ENCODE data around the gene EYS.
"Not testable (repeated sequence)": the region's sequence is repeated elsewhere in the genome, so short reads cannot be mapped to it uniquely, and the experiment has no call there.

EYS gene

GRCh38 chr6:65064844-65065243 lies 642.2 kb downstream of the EYS start:
- no peak for DNase-seq

- no peak for DNase-seq
These were observed 647.5 kb downstream of the EYS start for GRCh38 chr6:65059568-65059967.

- no peak for DNase-seq
These were observed 651.5 kb downstream of the EYS start for GRCh38 chr6:65055545-65055944.

GRCh38 chr6:65052626-65053025 lies 654.4 kb downstream of the EYS start:
- no peak for DNase-seq

- no peak for DNase-seq
These were observed 661.2 kb downstream of the EYS start for GRCh38 chr6:65045801-65046200.

- no peak for DNase-seq
These were observed 693.0 kb downstream of the EYS start for GRCh38 chr6:65014006-65014405.

- DNase-seq: no peak
These were observed 700.2 kb downstream of the EYS start for GRCh38 chr6:65006788-65007187.

- DNase-seq: no peak
These were observed 702.7 kb downstream of the EYS start for GRCh38 chr6:65004283-65004682.

GRCh38 chr6:65002882-65003281 lies 704.1 kb downstream of the EYS start:
- DNase-seq: not testable (repeated sequence)

GRCh38 chr6:65000815-65001214 lies 706.2 kb downstream of the EYS start:
- no peak for DNase-seq

GRCh38 chr6:64998204-64998603 lies 708.8 kb downstream of the EYS start:
- no peak for DNase-seq

- DNase-seq: no peak
These were observed 710.7 kb downstream of the EYS start for GRCh38 chr6:64996301-64996700.

- DNase-seq: no peak
These were observed 716.2 kb downstream of the EYS start for GRCh38 chr6:64990652-64991304.

GRCh38 chr6:64988148-64988547 lies 718.9 kb downstream of the EYS start:
- no peak for DNase-seq

- DNase-seq: no peak
These were observed 720.0 kb downstream of the EYS start for GRCh38 chr6:64987066-64987465.

- DNase-seq: no peak
These were observed 721.3 kb downstream of the EYS start for GRCh38 chr6:64985726-64986125.

- DNase-seq: no peak
These were observed 722.1 kb downstream of the EYS start for GRCh38 chr6:64984948-64985347.

GRCh38 chr6:64983089-64983488 lies 723.9 kb downstream of the EYS start:
- DNase-seq: no peak

GRCh38 chr6:64973142-64973541 lies 733.9 kb downstream of the EYS start:
- DNase-seq: no peak

- no peak for DNase-seq
These were observed 737.9 kb downstream of the EYS start for GRCh38 chr6:64969139-64969538.

GRCh38 chr6:64955435-64955848 lies 751.6 kb downstream of the EYS start:
- no peak for DNase-seq

- no peak for DNase-seq
These were observed 757.8 kb downstream of the EYS start for GRCh38 chr6:64949257-64949656.

GRCh38 chr6:64948261-64948660 lies 758.8 kb downstream of the EYS start:
- no peak for DNase-seq

- no peak for DNase-seq
These were observed 761.6 kb downstream of the EYS start for GRCh38 chr6:64945450-64945849.

GRCh38 chr6:64932486-64932885 lies 774.5 kb downstream of the EYS start:
- no peak for DNase-seq

- DNase-seq: no peak
These were observed 776.3 kb downstream of the EYS start for GRCh38 chr6:64930681-64931080.

Data from stimulated activated naive CD4-positive, alpha-beta T cell (primary cell).